Keratinocyte (primary cell): Measurements from ENCODE around the gene CREB1. TPM values are rescaled to one million over a fixed set of nuclear protein-coding genes. Genes with fewer than 3 reads are reported as not detected.

Source experiments
- DNase-seq: peaks from one replicate; pipeline ENCODE4 v3.0.0-alpha.2; 2011; ENCODE audit warnings: low read depth, missing footprints, low spot score
- FAIRE-seq: peaks from 2 replicates; lab custom pipeline; 2011; peaks lifted over from hg19 to GRCh38; lab: Jason Lieb, UNC
- H2AFZ ChIP-seq: 2 replicates; pipeline ENCODE4 v1.6.0; 2012; ENCODE audit warnings: low read length, control low read depth, inconsistent platforms; ENCODE audit not compliant: control insufficient read depth
- H3K27ac ChIP-seq: 2 replicates; pipeline ENCODE4 v1.5.1; 2011; ENCODE audit warnings: low read length; ENCODE audit not compliant: control insufficient read depth, insufficient read depth
- H3K27me3 ChIP-seq: 3 replicates; pipeline ENCODE4 v1.6.0; 2011; ENCODE audit warnings: low read length; ENCODE audit not compliant: control insufficient read depth, insufficient read depth; ENCODE audit errors: extremely low read depth
- H3K36me3 ChIP-seq, 2 experiments: 2 replicates in 1 of 2; 3 replicates in 1 of 2; pipeline ENCODE4 v1.5.1; 2011; ENCODE audit warnings: low read length in 2 of 2, mild to moderate bottlenecking in 1 of 2; ENCODE audit not compliant: control insufficient read depth in 2 of 2, insufficient read depth in 2 of 2; ENCODE audit errors: extremely low read depth in 1 of 2
- H3K4me1 ChIP-seq: 3 replicates; pipeline ENCODE4 v1.5.1; 2011; ENCODE audit warnings: low read length; ENCODE audit not compliant: control insufficient read depth, insufficient read depth; ENCODE audit errors: extremely low read depth
- H3K4me2 ChIP-seq: 3 replicates; pipeline ENCODE4 v1.6.0; 2011; ENCODE audit warnings: low read depth, low read length; ENCODE audit not compliant: control insufficient read depth, insufficient read depth; ENCODE audit errors: extremely low read depth
- H3K4me3 ChIP-seq, 3 experiments: fragments of 200-600 bp in 1 of 3; sonication (generic) in 1 of 3; 2 replicates in 2 of 3; 3 replicates in 1 of 3; pipeline ENCODE4 v1.5.1; 2011 to 2016; ENCODE audit warnings: low read length in 3 of 3, mild to moderate bottlenecking in 3 of 3, control low read depth in 2 of 3, inconsistent platforms in 1 of 3, low read depth in 1 of 3, mixed read lengths in 1 of 3, mixed run types in 1 of 3, moderate library complexity in 1 of 3; ENCODE audit not compliant: control insufficient read depth in 2 of 3, insufficient read depth in 2 of 3; ENCODE audit errors: extremely low read depth in 1 of 3
- H3K79me2 ChIP-seq: 2 replicates; pipeline ENCODE4 v1.6.0; 2012; ENCODE audit warnings: low read length; ENCODE audit not compliant: control insufficient read depth, insufficient read depth
- H3K9ac ChIP-seq: 3 replicates; pipeline ENCODE4 v1.6.0; 2011; ENCODE audit warnings: low read length; ENCODE audit not compliant: control insufficient read depth, insufficient read depth; ENCODE audit errors: extremely low read depth
- H3K9me1 ChIP-seq: 3 replicates; pipeline ENCODE4 v1.6.0; 2011; ENCODE audit warnings: low read length; ENCODE audit not compliant: control insufficient read depth, insufficient read depth; ENCODE audit errors: extremely low read depth
- H3K9me3 ChIP-seq: 2 replicates; pipeline ENCODE4 v1.5.1; 2012; ENCODE audit warnings: low read depth, low read length; ENCODE audit not compliant: control insufficient read depth
- H4K20me1 ChIP-seq: 3 replicates; pipeline ENCODE4 v1.6.0; 2011; ENCODE audit warnings: low read length; ENCODE audit not compliant: control insufficient read depth, insufficient read depth; ENCODE audit errors: extremely low read depth
- EZH2 ChIP-seq: IDR thresholded peaks from one replicate; pipeline ENCODE4 v1.6.1; 2012; ENCODE audit warnings: inconsistent platforms, mild to moderate bottlenecking, low read length, moderate library complexity
- dilution Hi-C: fragments of 300-500 bp; cut with MboI; formaldehyde crosslinking; loops from one replicate; pipeline ENCODE4 v1.7.0; 2020; ENCODE audit warnings: low sequenced_read_pairs; ENCODE audit not compliant: extremely low pct_ligation_motif_present
- polyA plus RNA-seq, 5 experiments: library from polyadenylated mRNA; depleted of rRNA in 3 of 5; stranded (reverse) in 3 of 5; stranded (forward) in 1 of 5; unstranded in 1 of 5; fragments of >200 nt; gene quantifications; 1 replicate in 1 of 5; 2 replicates in 3 of 5; 3 replicates in 1 of 5; pipeline versions ENCODE4 v1.2.1 to v1.2.3, GENCODE V29; 2011 to 2012; ENCODE audit warnings: missing spikeins in 2 of 5, low read depth in 1 of 5, low replicate concordance in 1 of 5
- TF ChIP-seq, protein P1 (sequence below), 3 experiments: IDR thresholded peaks in 1 of 3; conservative IDR thresholded peaks in 1 of 3; optimal IDR thresholded peaks in 1 of 3; 2 replicates in 2 of 3; 3 replicates in 1 of 3; pipeline versions ENCODE3 to v1.5.1; 2011; ENCODE audit warnings: low read length in 3 of 3, mild to moderate bottlenecking in 3 of 3, moderate library complexity in 2 of 3, control low read depth in 1 of 3, inconsistent platforms in 1 of 3; ENCODE audit not compliant: insufficient read depth in 2 of 3; ENCODE audit errors: extremely low read depth in 1 of 3

CREB1 gene
- polyA plus RNA-seq, 1 donor (not counting 4 experiments of a cell fraction or from before 2014, with no cell fraction given), result 38.9 TPM

DNA sequence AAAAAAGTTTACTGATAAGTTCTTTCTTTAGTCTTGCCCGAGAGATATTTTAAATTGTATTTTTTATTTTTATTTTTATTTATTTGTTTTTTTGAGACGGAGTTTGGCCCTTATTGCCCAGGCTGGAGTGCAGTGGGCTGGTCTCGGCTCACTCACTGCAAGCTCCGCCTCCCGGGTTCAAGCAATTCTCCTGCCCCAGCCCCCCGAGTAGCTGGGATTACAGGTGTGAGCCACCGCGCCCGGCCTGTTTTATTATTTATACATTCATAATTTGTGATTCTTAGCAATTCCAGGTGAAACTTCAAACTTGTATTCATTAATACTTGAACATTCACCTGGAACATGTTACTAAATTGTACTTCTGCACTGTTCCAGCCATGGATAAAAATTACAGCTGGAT is 2.9 kb downstream of the CREB1 start:
- Histone ChIP-seq H3K9me3 (no peaks in the 10 kb centered on the region), H3K9ac (no peak overlapping the region), H3K27ac (no peak overlapping the region), H3K36me3 (peaks cover 1 to 8% of the 10 kb centered on the region in 2 experiments), H3K4me2 (peak overlapping the region; percentile 4), H3K9me1 (no peaks in the 10 kb centered on the region), H4K20me1 (no peaks in the 10 kb centered on the region), H3K4me1 (peaks cover 31% of the 10 kb centered on the region), H3K79me2 (peaks cover 79% of the 10 kb centered on the region), H3K4me3 (no peak overlapping the region), H2AFZ (no peak overlapping the region), H3K27me3 (no peaks in the 10 kb centered on the region)
- DNase-seq (no peak), FAIRE-seq (no peak)
- dilution Hi-C loops, result no loop called here
- TF ChIP-seq, protein P1, sequence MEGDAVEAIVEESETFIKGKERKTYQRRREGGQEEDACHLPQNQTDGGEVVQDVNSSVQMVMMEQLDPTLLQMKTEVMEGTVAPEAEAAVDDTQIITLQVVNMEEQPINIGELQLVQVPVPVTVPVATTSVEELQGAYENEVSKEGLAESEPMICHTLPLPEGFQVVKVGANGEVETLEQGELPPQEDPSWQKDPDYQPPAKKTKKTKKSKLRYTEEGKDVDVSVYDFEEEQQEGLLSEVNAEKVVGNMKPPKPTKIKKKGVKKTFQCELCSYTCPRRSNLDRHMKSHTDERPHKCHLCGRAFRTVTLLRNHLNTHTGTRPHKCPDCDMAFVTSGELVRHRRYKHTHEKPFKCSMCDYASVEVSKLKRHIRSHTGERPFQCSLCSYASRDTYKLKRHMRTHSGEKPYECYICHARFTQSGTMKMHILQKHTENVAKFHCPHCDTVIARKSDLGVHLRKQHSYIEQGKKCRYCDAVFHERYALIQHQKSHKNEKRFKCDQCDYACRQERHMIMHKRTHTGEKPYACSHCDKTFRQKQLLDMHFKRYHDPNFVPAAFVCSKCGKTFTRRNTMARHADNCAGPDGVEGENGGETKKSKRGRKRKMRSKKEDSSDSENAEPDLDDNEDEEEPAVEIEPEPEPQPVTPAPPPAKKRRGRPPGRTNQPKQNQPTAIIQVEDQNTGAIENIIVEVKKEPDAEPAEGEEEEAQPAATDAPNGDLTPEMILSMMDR (optimal IDR thresholded peaks at IDR 0.05 in 1 of 3, IDR thresholded peaks at IDR 0.05 in 1 of 3, conservative IDR thresholded peaks at IDR 0.05 in 1 of 3; ENCODE audit: extremely low read depth in 1 of 3, insufficient read depth in 2 of 3, low read length in 3 of 3), result no peak
- no peak for TF ChIP-seq EZH2

DNA sequence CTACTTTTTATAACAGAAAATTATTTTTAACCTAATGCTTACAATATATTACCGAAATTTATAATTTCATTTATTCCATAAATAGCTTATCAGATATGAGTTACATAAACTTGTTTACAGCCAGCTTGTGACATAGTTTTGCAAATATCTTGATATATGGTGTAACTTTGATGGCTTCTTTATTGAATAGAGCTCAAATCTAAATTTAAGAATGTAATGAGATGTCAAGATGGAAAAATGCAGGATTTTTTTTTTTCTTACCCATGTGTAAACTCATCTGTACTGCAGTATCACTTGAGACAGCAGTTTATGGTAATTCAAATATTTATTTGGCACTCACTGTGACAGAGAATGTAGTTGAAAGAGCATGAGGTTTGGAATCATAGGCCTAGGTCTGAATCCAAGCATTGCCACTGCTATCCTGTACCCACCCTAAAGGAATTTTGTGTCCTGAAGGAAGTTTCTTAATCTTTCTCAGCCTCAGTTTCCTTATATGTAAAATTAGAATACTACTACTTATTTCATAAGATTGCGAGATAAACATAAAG is 3.8 kb downstream of the CREB1 start:
- Histone ChIP-seq H3K36me3 (peaks cover 1 to 3% of the 10 kb centered on the region in 2 experiments), H3K9me1 (no peaks in the 10 kb centered on the region), H2AFZ (no peak overlapping the region), H4K20me1 (no peaks in the 10 kb centered on the region), H3K9me3 (no peaks in the 10 kb centered on the region), H3K4me3 (no peak overlapping the region), H3K9ac (no peak overlapping the region), H3K4me2 (no peak overlapping the region), H3K79me2 (peaks cover 83% of the 10 kb centered on the region), H3K4me1 (peaks cover 22% of the 10 kb centered on the region), H3K27me3 (no peaks in the 10 kb centered on the region), H3K27ac (no peak overlapping the region)
- DNase-seq, result no peak
- no peak for FAIRE-seq
- dilution Hi-C loops, result no loop called here
- TF ChIP-seq EZH2, result no peak
- TF ChIP-seq, protein P1 (optimal IDR thresholded peaks at IDR 0.05 in 1 of 3, IDR thresholded peaks at IDR 0.05 in 1 of 3, conservative IDR thresholded peaks at IDR 0.05 in 1 of 3; ENCODE audit: extremely low read depth in 1 of 3, insufficient read depth in 2 of 3, low read length in 3 of 3), result no peak
